Activated CD4-positive, CD25-positive, alpha-beta regulatory T cell treated with anti-CD3 and anti-CD28 coated beads, Interleukin-2, amount 50 U/mL, for 16 hours (primary cell): Measurements from ENCODE around the gene CCNT1.

Experiments
- DNase-seq: peaks from one replicate; pipeline ENCODE4 v3.0.0-alpha.2; 2020; ENCODE audit warnings: low read depth, low spot score

Gene CCNT1

GRCh38 chr12:48640854-48641253 lies 75.7 kb downstream of the CCNT1 start:
- DNase-seq = no peak

GRCh38 chr12:48640428-48640827 lies 76.1 kb downstream of the CCNT1 start:
- no peak for DNase-seq
